Nucleus accumbens (tissue), 56 donors: ENCODE measurements around the gene FAM219A.

Source experiments
- DNase-seq, 56 donors: peaks; one replicate each; lab custom pipeline; 2025; lab: John Stamatoyannopoulos, UW

The FAM219A gene, protein sequence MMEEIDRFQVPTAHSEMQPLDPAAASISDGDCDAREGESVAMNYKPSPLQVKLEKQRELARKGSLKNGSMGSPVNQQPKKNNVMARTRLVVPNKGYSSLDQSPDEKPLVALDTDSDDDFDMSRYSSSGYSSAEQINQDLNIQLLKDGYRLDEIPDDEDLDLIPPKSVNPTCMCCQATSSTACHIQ

DNA sequence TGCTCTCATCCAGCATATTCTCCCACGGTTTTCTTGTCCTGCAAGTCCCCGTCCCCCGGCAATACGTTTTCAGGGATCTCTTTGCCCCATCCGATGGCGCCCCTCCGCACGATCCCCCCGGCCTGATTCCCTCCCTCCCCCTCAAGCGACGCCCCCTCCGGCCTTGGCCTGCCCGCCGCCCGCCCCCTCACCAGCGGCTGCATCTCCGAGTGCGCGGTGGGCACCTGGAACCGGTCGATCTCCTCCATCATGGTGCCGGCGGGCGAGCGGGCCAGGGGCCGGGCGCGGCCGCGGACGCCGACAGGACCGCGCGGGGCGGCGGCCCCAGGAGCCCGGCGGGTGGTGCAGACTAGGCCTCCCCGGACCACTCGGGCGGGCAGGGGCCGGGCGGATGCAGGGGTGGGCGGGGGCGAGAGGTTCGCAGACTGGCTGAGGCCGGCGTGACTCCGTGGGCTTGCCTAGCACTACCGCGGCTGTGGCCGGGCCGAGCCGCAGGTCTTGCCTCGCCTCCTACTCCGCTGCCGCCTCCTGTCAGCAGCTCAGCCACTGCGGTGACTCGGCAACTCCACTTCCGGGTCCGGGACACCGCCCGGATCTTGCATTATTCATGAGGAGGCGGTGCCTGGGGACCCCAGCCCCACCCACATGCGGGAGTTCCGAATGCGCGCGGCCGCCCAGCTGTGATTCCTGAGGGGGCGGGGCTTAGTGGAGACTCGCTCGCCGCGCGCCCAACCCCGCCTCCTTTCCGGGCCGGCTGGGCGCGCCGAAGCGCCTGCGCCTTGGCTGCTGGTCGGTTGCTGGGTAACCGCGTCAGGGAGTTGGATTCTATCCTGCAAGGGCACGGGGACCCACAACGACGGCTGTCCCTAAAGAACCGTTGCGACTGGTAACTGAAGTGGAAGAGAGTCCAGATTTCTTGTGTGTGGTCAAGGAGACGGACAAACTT lies at the start of gene FAM219A, which contains the start of gene DNAI1:
Gene FAM219A, minus strand, starts transcription at position 558 of the 946 bp plus-strand sequence. Its CDS starts 307 bp downstream, at position 251.
Gene DNAI1, plus strand, starts transcription at position 793 of the 946 bp plus-strand sequence. CDS start 201 bp downstream, outside the sequence.
- DNase-seq, result peak; percentile 73 to 100 (median 99)

DNA sequence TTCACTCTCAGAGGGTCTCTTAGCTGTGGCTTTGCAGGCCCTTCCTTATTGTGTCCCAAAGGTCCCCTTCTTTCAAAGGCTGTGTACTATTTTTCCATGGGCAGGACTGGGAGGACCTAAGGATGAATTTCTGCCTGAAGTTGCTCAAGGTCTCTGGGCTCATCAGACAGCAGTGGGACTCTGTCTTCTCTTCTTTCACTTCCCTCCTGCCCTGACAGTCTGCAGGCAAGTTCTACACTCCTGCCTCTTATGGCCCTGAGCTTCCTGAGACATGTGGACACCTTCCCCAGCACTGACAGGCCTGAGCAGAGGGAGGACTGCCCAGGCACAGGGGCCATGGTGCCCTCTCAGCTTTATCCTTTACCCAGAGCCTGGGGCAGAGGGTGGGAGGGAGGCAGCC lies 49.6 kb upstream of the FAM219A start:
- DNase-seq, result no peak

DNA sequence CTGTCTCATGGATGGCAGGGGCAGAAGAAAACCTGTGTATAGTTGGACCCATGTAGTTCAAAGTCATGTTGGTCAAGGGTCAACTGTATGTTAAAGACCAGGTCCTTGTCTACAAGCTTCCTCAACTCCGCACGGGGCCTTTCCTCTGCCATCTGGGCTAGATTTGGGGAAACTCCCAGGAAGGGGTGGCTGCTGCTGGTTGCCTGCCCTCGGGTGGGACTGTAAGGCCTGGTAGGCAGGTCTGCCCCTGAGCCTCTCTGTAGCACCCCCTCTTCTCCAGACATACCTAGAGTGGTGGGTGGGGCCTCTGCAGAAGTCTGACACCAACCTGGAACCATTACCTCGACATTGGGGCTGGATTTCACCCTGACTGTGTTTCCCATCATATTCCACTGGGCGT lies 49.2 kb upstream of the FAM219A start:
- DNase-seq, result no peak

DNA sequence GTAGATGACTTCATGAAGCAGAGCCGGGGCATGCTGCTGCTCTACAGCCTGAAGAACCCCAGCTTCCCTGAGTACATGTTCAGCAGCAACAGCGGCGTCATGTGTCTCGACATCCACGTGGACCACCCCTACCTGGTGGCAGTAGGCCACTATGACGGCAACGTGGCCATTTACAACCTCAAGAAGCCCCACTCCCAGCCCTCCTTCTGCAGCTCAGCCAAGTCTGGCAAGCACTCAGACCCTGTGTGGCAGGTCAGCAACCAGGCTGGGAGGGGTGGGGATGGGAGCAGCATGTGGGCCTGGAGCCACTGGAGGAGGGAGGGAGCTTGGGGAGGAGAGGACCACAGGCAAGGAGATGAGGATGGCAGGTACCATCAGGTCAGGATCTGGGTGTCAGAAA lies 48.3 kb upstream of the FAM219A start:
- DNase-seq, result peak in 2 of 56 donors; percentile 12 to 31

DNA sequence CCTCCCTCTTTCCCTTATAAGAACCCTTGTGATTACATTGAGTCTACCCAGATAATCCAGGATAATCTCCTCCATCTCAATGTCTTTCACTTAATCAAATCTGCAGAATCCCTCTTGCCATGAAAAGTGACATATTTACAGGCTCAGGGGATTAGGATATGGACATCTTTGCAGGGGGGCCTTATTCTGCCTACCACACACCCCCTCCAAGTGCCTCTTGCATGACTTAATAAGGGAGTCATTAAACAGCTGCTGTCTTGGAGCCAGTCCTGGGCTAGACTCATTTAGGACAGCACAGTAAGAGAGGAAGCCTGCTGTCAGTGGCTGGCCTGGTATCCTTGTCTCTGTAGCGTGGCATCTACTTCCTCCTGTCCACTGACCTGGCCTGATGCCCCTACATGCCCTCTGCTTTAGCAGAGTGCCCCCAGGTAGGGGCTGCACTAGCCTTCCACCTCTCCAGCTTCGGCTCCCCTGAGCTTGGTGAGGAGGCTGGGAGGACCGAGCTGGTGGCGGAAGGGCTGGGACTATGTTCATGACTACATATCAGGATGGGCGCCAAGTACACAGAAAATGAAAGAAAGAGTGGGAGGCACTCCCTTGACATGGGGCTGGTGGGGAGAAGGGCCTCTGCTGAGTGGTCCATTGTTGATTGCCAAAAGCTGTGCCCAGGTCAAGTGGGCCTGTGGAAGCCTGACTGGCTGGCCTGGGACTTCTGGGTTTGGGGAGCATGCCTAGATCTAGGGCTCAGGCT lies 47.2 kb upstream of the FAM219A start:
- DNase-seq, result no peak

DNA sequence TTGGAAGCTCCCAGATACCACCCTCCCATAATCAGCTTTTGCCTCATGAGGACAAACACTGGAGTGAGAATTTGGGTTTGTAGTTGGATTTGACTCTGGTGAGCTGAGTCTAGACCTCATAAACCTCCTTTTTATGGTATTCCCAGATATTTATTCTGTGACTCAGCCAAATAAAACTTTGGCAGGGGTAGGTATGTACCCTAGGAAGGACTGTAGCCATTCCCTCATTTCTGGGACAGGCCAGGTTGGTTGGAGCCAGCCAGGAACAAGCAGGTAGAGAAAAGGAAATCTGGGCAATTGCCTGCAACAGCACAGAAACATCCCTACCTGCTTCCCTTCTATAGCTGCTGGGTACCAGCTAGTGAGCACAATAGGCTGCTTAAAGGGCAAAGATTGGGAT lies 45.0 kb upstream of the FAM219A start:
- DNase-seq, result no peak

DNA sequence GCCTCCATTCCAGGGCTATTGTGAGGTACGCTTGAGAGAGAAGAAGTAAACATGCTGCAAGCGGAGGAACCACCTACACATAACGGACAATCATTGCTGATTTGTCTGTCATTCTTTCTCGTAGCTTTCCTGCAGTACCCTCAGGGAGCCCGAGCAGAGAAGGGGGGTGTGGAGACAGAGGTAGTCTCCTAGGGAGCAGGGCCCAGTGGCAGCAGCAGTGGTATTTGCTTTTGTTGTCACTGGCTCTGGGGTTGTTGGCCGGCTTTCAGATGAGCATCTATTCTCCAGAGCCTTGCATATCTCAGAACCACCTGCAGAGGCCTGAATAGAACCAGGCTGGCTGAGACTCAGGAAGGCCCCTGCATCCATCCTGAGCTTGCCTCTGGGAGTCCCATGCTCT lies 44.5 kb upstream of the FAM219A start:
- DNase-seq, result peak in 9 of 56 donors; percentile 16 to 58 (median 43)

DNA sequence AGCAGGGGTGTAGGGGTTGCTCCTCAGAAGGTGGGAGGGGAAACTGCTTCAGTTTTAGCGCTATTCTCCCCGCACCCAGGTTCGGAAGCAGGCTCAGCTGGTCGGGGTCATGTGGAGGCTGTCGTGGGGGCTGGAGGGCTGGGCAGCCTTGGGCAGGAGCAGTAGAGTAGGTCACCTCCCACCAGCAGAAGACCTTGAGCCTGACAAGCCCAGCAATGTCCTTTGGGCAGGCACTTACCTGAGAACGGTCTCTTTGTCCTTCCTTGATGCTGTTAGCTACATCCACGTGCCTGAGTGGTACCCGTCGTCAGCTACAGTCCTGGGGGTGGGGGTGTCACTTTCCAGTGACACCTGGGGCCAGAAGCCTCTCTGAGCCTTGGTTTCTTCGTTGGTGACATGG lies 44.1 kb upstream of the FAM219A start:
- peak in 4 of 56 donors; percentile 51 to 77 (median 61) for DNase-seq

DNA sequence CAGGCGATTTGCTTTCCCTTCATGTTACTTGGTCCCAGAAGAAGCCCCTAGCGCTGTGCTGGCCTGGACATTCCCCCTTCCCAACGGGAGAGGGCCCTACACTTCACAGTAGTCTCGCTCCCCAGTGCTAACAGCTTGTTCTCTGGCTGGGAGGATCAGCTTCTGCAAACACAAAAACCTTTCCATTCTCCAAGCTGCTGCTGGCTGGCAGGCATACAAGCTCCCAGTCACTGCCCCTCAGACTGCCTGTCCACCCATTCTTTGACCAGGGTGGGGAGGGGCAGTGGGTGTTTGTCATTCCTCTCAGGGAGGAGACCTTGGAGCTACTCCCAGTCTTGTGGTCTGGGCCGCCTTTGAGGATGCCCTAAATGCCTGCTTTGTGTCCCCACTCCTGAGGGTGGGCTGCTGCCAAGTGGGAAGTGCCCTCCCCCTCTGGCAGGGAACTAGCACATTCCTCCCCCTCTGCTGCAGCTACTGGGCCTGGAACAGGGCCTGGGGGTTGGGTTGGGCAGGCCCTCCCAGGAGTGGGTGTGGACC lies 43.6 kb upstream of the FAM219A start:
- peak; percentile 60 to 100 (median 97) for DNase-seq

DNA sequence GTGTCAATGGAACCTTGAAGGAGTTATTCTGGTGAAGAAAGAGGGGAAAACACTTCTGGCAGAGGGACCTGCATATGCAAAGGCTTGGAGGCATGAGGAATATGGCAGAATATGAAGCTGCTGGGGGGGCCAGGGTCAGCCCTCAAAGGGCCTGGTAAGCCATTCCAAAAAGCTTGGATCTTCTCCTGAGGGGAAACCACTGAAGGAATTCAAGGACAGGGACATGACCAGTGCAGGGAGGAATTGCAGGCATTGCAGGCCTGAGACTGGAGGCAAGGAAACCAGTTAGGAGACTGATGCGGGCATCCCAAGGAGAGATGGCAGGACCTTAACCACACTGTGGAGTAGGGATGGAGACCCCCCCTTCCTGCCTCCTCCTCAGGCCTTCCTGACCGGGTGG lies 43.0 kb upstream of the FAM219A start:
- DNase-seq, result no peak

DNA sequence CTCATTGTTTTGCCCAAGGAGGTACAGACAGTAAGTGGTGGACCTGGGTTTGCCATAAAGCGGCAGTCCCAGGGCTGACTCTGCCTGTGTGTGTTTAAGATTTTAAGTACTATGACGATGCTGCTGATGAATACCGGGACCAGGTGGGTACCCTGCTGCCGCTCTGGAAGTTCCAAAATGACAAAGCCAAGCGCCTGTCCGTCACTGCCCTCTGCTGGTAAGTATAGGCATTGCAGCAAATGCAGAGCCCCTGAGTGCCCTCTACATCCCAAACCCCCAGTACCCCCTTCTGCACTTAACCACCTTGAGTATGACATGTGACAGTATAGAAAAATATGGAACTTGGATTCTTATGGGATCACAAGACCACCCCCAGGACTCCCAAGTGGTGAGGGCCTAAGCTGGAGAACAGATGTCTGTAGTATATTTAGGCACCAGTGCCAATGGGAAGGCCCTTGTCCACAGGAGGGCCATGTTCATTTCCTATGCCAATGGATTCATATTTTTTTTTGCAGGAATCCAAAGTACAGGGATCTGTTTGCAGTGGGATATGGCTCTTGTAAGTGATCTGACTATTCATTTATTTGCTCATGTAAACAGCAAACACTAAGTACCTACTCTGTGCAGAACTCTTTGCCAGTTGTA lies 42.4 kb upstream of the FAM219A start:
- peak in 46 of 56 donors; percentile 14 to 81 (median 48) for DNase-seq

DNA sequence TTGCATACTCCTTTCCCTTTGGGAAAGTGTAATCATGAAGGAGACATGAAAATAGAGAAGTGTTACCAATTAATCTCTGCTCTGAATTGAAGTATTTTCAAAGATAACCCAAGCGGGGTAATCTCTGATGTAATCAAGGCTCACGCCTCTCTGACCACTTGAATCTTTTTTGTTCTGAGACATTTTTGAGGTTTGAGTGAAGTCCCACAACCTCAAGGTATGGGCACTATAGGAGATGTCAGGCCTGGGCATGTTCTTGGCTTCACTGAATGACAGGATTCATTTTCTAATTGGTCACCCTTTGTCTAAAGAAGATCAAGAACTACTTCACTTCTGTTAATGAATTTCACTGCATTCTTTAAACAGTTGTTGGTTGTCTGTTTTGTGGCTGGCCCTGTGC lies 40.7 kb upstream of the FAM219A start:
- no peak for DNase-seq

DNA sequence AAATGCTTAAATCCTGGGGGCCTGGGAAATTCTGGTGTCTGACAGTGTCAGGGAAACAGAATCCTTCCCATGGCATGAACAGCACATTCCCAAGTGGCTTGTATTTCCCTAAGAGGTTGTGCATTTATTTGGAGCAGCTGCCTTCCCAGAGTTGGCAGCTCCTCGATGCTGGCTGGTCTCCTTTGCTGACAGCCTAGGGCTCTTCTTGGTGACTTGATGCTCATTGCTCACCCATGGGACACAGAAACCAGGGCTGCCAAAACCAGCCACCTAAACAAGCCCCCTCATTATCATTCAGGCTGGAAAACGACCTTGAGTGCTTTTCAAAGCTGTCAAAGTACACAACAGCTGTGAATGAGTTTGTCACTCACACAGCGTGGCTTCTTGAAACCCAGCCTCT lies 40.2 kb upstream of the FAM219A start:
- peak in 6 of 56 donors; percentile 9 to 28 (median 16) for DNase-seq

DNA sequence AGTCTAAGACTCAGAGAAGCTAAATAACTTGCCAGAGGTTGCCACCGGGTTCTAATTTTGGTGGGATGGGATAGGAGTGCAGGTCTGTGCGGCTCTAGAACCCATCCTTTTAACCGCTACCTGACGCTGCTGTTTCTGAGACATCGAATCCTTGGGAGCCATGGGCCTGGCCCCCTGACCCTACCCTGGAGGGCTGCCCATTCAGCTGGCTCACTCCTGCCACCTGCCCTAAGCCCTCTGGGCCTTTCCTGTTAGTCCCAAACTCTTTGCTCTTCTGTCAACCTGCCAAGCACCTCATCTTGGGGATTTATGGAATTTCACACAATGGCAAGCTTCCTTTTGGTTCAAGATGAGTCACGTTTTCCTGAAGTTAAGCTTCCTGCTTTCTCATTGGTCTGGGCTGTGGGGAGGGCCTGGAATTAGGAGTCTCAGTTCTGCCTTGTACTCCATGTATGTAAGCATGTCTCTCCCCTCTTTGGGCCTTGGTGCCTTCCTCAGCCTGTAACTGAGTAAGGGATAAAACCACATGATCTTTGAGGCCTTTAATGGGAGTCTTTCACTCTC lies 37.9 kb upstream of the FAM219A start:
- DNase-seq, result no peak

DNA sequence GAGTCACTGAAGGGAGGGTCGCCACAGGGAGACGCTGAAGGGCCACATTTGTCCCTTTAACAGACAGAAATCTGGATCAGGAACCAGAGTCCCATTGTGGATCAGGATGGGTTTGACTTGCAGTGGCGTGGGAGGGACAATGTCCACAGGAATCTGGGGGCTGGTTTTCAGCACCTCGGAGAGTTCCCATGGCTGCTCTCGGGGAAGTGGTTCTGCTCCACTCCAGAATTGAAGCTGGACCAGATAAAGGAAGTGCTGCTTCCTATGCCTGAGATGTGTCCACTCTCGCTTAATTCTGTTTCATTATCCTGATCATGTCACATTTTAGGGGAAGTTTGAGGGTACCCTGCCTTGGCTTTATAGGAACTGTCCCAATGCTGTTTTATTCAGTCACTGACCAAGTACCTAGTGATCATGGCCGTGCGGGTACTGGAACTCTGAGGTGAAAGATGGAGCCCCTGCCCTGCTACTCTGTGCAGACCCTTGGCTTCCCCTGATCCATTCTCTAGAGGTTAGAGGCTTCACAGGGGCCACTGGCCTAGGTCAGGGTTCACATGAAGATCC lies 35.7 kb upstream of the FAM219A start:
- peak in 4 of 56 donors; percentile 8 to 21 (median 15) for DNase-seq

DNA sequence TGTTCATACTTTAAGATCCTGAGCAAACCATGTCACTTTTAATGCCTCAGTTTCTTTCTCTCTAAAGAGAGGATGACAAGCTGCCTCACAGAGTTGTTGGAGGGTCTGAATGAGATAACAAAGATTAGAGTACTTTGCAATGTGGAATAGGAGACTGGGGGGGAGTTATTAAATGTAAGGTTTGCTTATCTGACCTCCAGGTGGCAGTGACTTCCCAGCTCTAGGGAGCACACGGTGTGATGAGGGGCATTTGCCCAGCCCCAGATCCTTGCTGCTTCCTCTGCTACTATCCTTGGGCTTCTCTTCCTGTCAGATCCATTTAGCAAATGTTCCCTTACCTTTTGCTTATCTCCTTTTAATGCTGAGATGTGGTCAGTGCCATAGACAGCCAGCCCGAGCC lies 33.7 kb upstream of the FAM219A start:
- no peak for DNase-seq

DNA sequence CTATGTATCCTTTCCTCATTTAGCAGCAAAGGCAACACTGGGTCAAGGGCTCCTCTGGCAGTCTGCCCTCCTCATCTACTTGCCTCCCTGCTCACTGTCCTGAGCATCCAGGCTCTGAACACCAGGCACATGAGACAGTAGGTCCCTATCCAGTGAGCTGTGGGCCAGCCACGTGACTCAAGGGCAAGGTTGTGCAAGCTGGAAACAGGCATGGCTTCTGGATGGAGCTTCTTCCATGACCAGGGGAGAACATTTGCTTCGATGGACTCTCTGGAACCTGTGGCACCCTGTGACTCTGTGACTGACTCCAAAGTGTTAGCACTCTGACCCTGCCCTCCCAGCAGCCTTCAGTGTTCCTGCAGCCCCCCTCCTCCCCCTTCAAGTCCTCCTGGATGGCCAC lies 33.2 kb upstream of the FAM219A start:
- DNase-seq, result no peak

DNA sequence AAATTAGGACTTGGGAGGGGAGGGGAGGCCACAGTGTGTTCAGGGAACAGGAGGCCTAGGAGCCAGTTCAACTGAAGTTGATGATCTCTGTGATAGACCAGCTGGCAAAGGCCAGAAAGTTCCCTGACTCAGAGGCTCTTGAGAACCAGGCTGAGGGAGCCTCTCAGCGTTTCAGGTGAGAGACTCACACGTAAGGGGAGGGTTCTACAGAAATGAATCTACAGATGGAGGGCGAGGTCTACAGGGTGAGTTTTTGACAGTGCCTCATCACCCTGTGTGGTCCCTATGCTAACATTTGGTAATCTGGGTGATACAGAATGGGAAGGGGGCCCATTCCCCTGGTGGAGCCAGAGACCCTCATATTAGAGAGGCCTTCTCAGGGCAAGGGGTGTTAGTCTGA lies 32.4 kb upstream of the FAM219A start:
- no peak for DNase-seq

DNA sequence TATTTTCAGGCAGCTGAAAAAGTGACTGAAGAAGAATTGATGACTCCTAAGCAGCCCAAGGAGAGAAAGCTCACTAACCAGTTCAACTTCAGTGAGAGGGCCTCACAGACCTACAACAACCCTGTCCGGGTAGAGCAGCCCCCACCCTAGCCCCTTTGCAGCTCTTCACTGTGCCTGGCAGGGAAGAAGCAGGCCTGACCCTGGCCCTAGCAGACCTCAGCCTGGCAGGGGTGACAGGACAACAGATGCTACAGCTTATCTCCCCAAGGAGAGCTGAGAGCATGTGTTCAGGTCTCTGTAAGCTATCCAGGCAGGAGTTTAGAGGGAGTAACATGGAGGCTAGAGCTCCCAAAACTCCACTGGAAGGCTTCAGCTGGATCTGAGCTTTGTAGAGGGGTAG lies 32.0 kb upstream of the FAM219A start:
- no peak for DNase-seq
